ENCODE measurements around the gene PPP1R9B.

The PPP1R9B gene

DNA sequence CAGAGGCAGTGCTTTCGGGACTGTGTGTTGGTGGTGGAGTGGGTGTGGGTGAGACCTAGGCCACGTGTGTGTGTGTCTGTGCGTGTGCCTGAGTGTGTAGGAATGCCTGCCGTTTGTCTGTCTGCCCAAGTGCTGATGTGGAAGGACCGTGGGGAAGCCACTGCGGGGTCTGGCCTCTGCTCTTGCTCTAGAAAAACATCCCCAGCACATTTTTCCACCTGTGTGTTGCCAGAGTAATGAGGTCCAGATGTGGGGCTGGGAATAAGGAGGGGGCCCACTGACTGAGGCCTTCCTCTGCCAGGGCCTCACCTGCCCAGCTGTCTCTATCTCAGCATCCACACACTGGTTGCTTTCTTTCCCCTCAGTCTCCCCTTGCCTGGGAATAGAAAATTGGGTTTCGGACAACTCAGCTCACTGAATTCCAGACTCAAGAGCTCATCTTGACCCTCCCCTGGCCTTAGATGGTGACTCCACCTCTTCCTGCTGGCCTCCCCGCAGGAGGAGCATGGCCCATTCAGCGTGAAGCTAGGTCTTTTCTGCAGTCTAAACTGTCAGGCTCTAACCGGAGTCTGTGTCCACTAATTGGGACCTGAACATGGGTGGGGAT lies 23.0 kb upstream of the PPP1R9B start:
- TF ChIP-seq, protein P1, sequence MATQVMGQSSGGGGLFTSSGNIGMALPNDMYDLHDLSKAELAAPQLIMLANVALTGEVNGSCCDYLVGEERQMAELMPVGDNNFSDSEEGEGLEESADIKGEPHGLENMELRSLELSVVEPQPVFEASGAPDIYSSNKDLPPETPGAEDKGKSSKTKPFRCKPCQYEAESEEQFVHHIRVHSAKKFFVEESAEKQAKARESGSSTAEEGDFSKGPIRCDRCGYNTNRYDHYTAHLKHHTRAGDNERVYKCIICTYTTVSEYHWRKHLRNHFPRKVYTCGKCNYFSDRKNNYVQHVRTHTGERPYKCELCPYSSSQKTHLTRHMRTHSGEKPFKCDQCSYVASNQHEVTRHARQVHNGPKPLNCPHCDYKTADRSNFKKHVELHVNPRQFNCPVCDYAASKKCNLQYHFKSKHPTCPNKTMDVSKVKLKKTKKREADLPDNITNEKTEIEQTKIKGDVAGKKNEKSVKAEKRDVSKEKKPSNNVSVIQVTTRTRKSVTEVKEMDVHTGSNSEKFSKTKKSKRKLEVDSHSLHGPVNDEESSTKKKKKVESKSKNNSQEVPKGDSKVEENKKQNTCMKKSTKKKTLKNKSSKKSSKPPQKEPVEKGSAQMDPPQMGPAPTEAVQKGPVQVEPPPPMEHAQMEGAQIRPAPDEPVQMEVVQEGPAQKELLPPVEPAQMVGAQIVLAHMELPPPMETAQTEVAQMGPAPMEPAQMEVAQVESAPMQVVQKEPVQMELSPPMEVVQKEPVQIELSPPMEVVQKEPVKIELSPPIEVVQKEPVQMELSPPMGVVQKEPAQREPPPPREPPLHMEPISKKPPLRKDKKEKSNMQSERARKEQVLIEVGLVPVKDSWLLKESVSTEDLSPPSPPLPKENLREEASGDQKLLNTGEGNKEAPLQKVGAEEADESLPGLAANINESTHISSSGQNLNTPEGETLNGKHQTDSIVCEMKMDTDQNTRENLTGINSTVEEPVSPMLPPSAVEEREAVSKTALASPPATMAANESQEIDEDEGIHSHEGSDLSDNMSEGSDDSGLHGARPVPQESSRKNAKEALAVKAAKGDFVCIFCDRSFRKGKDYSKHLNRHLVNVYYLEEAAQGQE (IDR thresholded peaks at IDR 0.05; ENCODE audit: insufficient read depth in 1 of 2, low read depth in 2 of 2, low read length in 2 of 2) = no peak
- TF ChIP-seq TAF1 (IDR thresholded peaks at IDR 0.05; ENCODE audit: borderline replicate concordance, insufficient read depth, low read length) (no peak), POLR2AphosphoS5 (IDR thresholded peaks at IDR 0.05; ENCODE audit: low read depth, low read length) (no peak)

DNA sequence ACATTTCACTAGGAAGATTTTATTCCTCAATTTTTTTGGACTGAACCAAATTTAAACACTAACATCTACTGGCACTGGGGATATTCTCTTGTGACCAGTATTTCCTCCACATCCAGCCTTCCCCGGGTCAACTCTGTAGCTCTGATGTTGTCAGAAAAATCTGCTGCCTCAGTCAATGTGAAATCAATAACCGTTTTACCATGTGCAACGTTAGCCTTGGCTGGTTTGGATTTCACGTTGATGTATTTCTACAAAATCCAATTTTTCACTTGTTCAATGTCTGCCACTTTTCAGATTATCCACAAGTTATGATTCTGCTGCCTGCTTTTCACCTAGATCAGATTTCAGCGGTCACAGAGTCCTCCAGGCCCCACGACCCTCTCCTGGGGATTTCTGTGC lies 22.5 kb upstream of the PPP1R9B start:
- TF ChIP-seq SIN3A (IDR thresholded peaks at IDR 0.05; ENCODE audit: borderline replicate concordance, insufficient read depth, low read length) (no peak), TAF1 (IDR thresholded peaks at IDR 0.05; ENCODE audit: borderline replicate concordance, insufficient read depth, low read length) (no peak), POLR2AphosphoS5 (IDR thresholded peaks at IDR 0.05; ENCODE audit: low read depth, low read length) (no peak), FOXP2 (optimal IDR thresholded peaks at IDR 0.05; ENCODE audit: borderline replicate concordance, extremely low read depth, extremely low read length, insufficient read depth) (no peak)
- TF ChIP-seq, protein P1 (IDR thresholded peaks at IDR 0.05; ENCODE audit: insufficient read depth in 1 of 2, low read depth in 2 of 2, low read length in 2 of 2) = no peak

DNA sequence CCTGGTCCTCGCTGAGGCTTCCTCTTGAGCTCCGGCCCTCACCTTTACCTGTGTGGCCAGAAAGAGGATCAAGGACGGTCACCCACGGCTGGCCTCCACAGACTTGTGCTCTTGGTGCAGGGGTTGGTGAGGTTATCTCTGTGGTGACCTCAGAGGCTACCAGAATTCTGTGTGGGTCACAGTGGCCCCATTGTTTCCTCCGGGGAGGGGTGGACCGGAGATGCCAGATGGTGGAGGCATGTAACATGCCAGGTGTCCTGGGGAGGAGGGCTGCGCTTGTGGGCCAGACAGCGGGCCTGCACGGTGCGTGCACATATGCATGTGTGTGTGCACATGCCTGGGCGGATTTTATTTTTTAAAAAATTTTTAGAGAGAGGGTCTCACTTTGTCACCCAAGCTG lies 21.7 kb upstream of the PPP1R9B start:
- TF ChIP-seq FOXP2 (optimal IDR thresholded peaks at IDR 0.05; ENCODE audit: borderline replicate concordance, extremely low read depth, extremely low read length, insufficient read depth) = no peak

DNA sequence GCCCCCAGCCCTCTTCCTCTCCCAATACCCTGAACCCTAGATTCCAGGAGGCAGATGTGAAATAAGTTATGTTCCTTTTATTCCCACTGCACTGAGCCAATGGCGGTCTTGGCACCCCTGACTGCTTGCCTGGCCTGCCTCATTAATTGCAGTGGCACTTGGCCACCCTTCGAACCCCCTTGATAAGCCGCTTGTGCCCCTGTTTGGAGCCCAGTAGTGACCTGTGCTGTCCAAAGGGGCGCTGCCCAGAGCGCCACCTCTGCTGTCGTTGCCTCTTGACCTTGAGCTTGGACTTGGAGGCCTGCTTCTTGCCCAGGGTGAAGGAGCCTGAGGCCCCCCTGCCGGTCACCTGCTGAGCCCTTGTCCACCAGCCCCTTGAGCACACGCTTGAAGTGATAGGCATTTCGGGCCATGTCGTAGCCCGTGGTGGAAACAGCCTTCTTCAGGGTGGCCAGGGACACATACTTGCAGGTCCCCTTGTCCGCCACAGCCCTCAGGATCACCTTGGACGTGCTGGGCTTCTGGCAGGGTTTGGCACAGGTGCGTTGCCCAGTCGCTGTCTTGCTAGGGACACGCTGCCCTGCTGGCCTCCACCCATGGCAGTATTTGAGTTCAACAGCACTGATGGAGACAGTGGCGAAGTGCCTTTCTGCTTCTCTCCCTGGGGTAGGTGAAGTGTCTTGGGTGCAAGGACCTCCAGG lies 21.0 kb upstream of the PPP1R9B start:
- no peak for TF ChIP-seq SIN3A (IDR thresholded peaks at IDR 0.05; ENCODE audit: borderline replicate concordance, insufficient read depth, low read length)

DNA sequence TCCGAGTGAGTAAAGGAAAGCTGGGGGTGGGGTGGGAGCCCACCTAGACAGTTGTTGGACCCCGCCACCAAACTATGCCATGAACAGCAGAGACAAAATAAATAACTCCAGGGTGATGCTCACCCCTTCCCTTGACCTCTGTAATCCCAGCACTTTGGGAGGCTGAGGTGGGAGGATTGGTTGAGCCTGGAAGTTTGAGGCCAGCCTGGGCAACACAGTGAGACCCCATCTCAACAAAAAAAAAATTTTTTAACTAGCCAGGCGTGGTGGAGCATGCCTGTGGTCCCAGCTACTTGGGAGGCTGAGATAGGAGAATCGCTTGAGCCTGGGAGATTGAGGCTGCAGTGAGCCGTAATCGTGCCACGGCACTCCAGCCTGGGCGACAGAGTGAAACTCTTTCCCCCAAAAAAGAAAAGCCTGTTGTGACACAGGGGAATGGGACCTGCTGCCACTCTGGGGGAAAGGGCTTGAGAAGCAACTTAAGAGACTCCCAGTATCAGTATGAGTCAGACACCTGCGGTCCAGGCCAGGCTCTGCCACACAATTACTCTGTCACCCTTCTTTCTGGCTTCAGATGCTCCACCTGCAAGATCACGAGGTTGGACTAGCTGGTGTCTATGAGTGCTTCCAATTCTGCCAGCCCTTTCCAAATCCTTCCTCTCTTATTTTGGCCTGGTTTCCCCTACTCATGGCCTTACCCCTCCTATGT lies 20.3 kb upstream of the PPP1R9B start:
- TF ChIP-seq, protein P1 (IDR thresholded peaks at IDR 0.05; ENCODE audit: insufficient read depth in 1 of 2, low read depth in 2 of 2, low read length in 2 of 2) = no peak
- TF ChIP-seq SIN3A (IDR thresholded peaks at IDR 0.05; ENCODE audit: borderline replicate concordance, insufficient read depth, low read length) (no peak), FOXP2 (optimal IDR thresholded peaks at IDR 0.05; ENCODE audit: borderline replicate concordance, extremely low read depth, extremely low read length, insufficient read depth) (no peak), POLR2AphosphoS5 (IDR thresholded peaks at IDR 0.05; ENCODE audit: low read depth, low read length) (no peak), TAF1 (IDR thresholded peaks at IDR 0.05; ENCODE audit: borderline replicate concordance, insufficient read depth, low read length) (no peak)

DNA sequence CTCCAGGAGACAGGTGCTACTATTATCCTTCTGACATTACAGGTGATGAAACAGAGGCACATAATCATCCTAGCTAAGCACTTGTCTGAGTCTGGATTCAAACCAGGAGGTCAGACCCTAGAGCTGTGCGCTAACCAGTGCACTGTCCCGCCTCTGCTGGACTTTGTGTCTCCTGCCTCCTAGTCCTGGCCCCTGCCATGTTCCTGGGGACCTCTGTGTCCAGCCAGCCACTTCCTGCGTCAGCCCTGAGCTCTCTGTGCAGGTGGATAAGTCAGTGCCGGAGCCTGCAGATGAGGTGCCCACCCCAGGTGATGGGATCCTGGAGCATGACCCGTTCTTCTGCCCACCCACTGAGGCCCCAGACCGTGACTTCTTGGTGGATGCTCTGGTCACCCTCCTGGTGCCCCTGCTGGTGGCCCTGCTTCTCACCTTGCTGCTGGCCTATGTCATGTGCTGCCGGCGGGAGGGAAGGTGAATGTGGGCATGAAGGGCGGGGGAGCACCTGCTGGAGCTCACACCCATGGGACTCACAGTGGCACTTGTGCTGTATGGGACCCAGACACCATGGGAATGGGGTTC lies 19.5 kb upstream of the PPP1R9B start:
- TF ChIP-seq TAF1 (IDR thresholded peaks at IDR 0.05; ENCODE audit: borderline replicate concordance, insufficient read depth, low read length) (no peak), POLR2AphosphoS5 (IDR thresholded peaks at IDR 0.05; ENCODE audit: low read depth, low read length) (no peak), FOXP2 (optimal IDR thresholded peaks at IDR 0.05; ENCODE audit: borderline replicate concordance, extremely low read depth, extremely low read length, insufficient read depth) (no peak), SIN3A (IDR thresholded peaks at IDR 0.05; ENCODE audit: borderline replicate concordance, insufficient read depth, low read length) (no peak)
- TF ChIP-seq, protein P1 (IDR thresholded peaks at IDR 0.05; ENCODE audit: insufficient read depth in 1 of 2, low read depth in 2 of 2, low read length in 2 of 2) = no peak
